H1 (cell line): ENCODE data around the gene GPR39. TPM values are rescaled to one million over a fixed set of nuclear protein-coding genes. Genes with fewer than 3 reads are reported as not detected.
A peak's percentile ranks its signal among the peaks of the same experiment; 100 is the strongest.

Source experiments
- CTCF ChIA-PET: fragments of 300-600 bp; sonication (Branson Sonifier 250); formaldehyde crosslinking; loops from one replicate; lab custom pipeline; 2021; ENCODE audit not compliant: partially characterized antibody; lab: Charles Lee
- POLR2A ChIA-PET: fragments of 300-600 bp; sonication (Branson Sonifier 250); formaldehyde crosslinking; loops from one replicate; lab custom pipeline; 2021; ENCODE audit warnings: inconsistent platforms; ENCODE audit not compliant: partially characterized antibody; lab: Charles Lee
- DNase-seq, 2 experiments: peaks; one replicate each; pipeline versions ENCODE4 v3.0.0 to v3.0.0-alpha.2; 2010 to 2022; ENCODE audit warnings: low spot score in 2 of 2, low read depth in 1 of 2, mixed read lengths in 1 of 2
- FAIRE-seq: peaks from 2 replicates; lab custom pipeline; 2011; peaks lifted over from hg19 to GRCh38; lab: Jason Lieb, UNC
- H2AFZ ChIP-seq: 2 replicates; pipeline ENCODE4 v1.8.1; 2012; ENCODE audit warnings: low read length, inconsistent platforms
- H2AK5ac ChIP-seq: 2 replicates; pipeline ENCODE4 v1.6.1; 2013; ENCODE audit warnings: low read depth, low read length
- H2BK120ac ChIP-seq: replicated peaks from 2 replicates; pipeline ENCODE3; 2013; ENCODE audit warnings: low read depth, low read length, inconsistent platforms
- H2BK12ac ChIP-seq: 2 replicates; pipeline ENCODE4 v1.6.1; 2013; ENCODE audit warnings: low read depth, low read length
- H2BK15ac ChIP-seq: 2 replicates; pipeline ENCODE4 v1.6.1; 2013; ENCODE audit warnings: low read length
- H2BK20ac ChIP-seq: 2 replicates; pipeline ENCODE4 v1.6.1; 2013; ENCODE audit warnings: low read length
- H2BK5ac ChIP-seq: 2 replicates; pipeline ENCODE4 v1.6.1; 2013; ENCODE audit warnings: low read depth, low read length
- H3K14ac ChIP-seq: 2 replicates; pipeline ENCODE4 v1.6.1; 2013; ENCODE audit warnings: inconsistent platforms; ENCODE audit not compliant: insufficient read length
- H3K18ac ChIP-seq: 2 replicates; pipeline ENCODE4 v1.6.1; 2013; ENCODE audit warnings: low read length; ENCODE audit errors: extremely low read depth
- H3K23ac ChIP-seq: 2 replicates; pipeline ENCODE4 v1.6.1; 2013; ENCODE audit warnings: inconsistent platforms; ENCODE audit not compliant: insufficient read length
- H3K23me2 ChIP-seq: 2 replicates; pipeline ENCODE4 v1.6.1; 2013; ENCODE audit warnings: low read depth, low read length
- H3K27ac ChIP-seq: 2 replicates; pipeline ENCODE4 v1.6.1; 2011; ENCODE audit warnings: low read depth, low read length, inconsistent platforms
- H3K27me3 ChIP-seq, 4 experiments: replicated peaks in 1 of 4; 1 replicate in 1 of 4; 2 replicates in 3 of 4; pipeline versions ENCODE4 v1.6.1 to v1.8.1; 2011 to 2013; ENCODE audit warnings: low read length in 3 of 4, mild to moderate bottlenecking in 3 of 4, inconsistent platforms in 2 of 4, mixed read lengths in 2 of 4, moderate library complexity in 1 of 4; ENCODE audit not compliant: control insufficient read depth in 3 of 4, insufficient read depth in 3 of 4; ENCODE audit errors: extremely low read depth in 1 of 4
- H3K36me3 ChIP-seq, 4 experiments: 2 replicates each; pipeline versions ENCODE4 v1.6.1 to v1.8.1; 2011 to 2013; ENCODE audit warnings: mild to moderate bottlenecking in 4 of 4, low read length in 3 of 4, moderate library complexity in 2 of 4, control low read depth in 1 of 4, inconsistent platforms in 1 of 4; ENCODE audit not compliant: insufficient read depth in 4 of 4, control insufficient read depth in 2 of 4
- H3K4ac ChIP-seq: replicated peaks from 2 replicates; pipeline ENCODE3; 2013; ENCODE audit warnings: low read length, low read depth, mixed read lengths, inconsistent platforms; ENCODE audit not compliant: insufficient read length
- H3K4me1 ChIP-seq, 4 experiments: replicated peaks in 1 of 4; 1 replicate in 1 of 4; 2 replicates in 3 of 4; pipeline versions ENCODE4 v1.6.1 to v1.8.1; 2011 to 2013; ENCODE audit warnings: low read length in 3 of 4, inconsistent platforms in 2 of 4, mixed read lengths in 1 of 4; ENCODE audit not compliant: insufficient read depth in 4 of 4, control insufficient read depth in 3 of 4
- H3K4me2 ChIP-seq, 2 experiments: 2 replicates each; pipeline versions ENCODE4 v1.6.1 to v1.8.1; 2011 to 2013; ENCODE audit warnings: low read depth in 2 of 2, low read length in 2 of 2, control low read depth in 1 of 2, inconsistent platforms in 1 of 2, mild to moderate bottlenecking in 1 of 2; ENCODE audit not compliant: insufficient read depth in 1 of 2
- H3K4me3 ChIP-seq, 4 experiments: fragments of 200-600, 300-600 bp in 1 of 4; sonication (generic), shearing (Covaris generic), sonication (Bioruptor Twin) in 1 of 4; 2 replicates each; pipeline versions ENCODE4 v1.5.1 to v1.8.1; 2011 to 2016; ENCODE audit warnings: low read length in 4 of 4, low read depth in 3 of 4, control low read depth in 2 of 4, inconsistent platforms in 2 of 4, mild to moderate bottlenecking in 2 of 4, mixed read lengths in 1 of 4, moderate library complexity in 1 of 4; ENCODE audit not compliant: insufficient read depth in 2 of 4; ENCODE audit errors: extremely low read depth in 1 of 4
- H3K56ac ChIP-seq: replicated peaks from 2 replicates; pipeline ENCODE3; 2013; ENCODE audit warnings: low read depth, mild to moderate bottlenecking, mixed read lengths, low read length, inconsistent platforms; ENCODE audit not compliant: insufficient read length
- H3K79me1 ChIP-seq: 2 replicates; pipeline ENCODE4 v1.6.1; 2013; ENCODE audit warnings: low read depth, low read length, control low read depth
- H3K79me2 ChIP-seq, 2 experiments: 2 replicates each; pipeline versions ENCODE4 v1.6.1 to v1.8.1; 2012 to 2013; ENCODE audit warnings: low read length in 2 of 2, mild to moderate bottlenecking in 2 of 2, inconsistent platforms in 1 of 2; ENCODE audit not compliant: insufficient read depth in 2 of 2, control insufficient read depth in 1 of 2
- H3K9ac ChIP-seq, 4 experiments: replicated peaks in 1 of 4; 1 replicate in 1 of 4; 2 replicates in 3 of 4; pipeline versions ENCODE4 v1.6.1 to v1.8.1; 2011 to 2013; ENCODE audit warnings: low read depth in 3 of 4, low read length in 3 of 4, control low read depth in 2 of 4, mild to moderate bottlenecking in 2 of 4, moderate library complexity in 2 of 4, inconsistent platforms in 1 of 4; ENCODE audit errors: extremely low read depth in 1 of 4
- H3K9me3 ChIP-seq, 2 experiments: 2 replicates each; pipeline versions ENCODE4 v1.6.1 to v1.8.1; 2012 to 2013; ENCODE audit warnings: mild to moderate bottlenecking in 2 of 2, moderate library complexity in 2 of 2, control low read depth in 1 of 2, inconsistent platforms in 1 of 2, low read depth in 1 of 2, low read length in 1 of 2, mixed read lengths in 1 of 2; ENCODE audit not compliant: insufficient read depth in 2 of 2
- H4K20me1 ChIP-seq, 2 experiments: replicated peaks in 1 of 2; 2 replicates each; pipeline versions ENCODE3 to v1.8.1; 2011 to 2013; ENCODE audit warnings: inconsistent platforms in 2 of 2, low read length in 2 of 2, mild to moderate bottlenecking in 1 of 2; ENCODE audit not compliant: insufficient read depth in 2 of 2, control insufficient read depth in 1 of 2
- H4K5ac ChIP-seq: 2 replicates; pipeline ENCODE4 v1.6.1; 2013; ENCODE audit warnings: low read length, low read depth, mixed read lengths, inconsistent platforms; ENCODE audit not compliant: insufficient read length
- H4K8ac ChIP-seq: 2 replicates; pipeline ENCODE4 v1.8.0; 2013; ENCODE audit warnings: mild to moderate bottlenecking, moderate library complexity, low read length, inconsistent platforms; ENCODE audit not compliant: insufficient read depth; ENCODE audit errors: extremely low read depth
- H4K91ac ChIP-seq: replicated peaks from 2 replicates; pipeline ENCODE3; 2013; ENCODE audit warnings: low read length, mixed read lengths, inconsistent platforms; ENCODE audit not compliant: insufficient read length
- MAFK ChIP-seq: IDR thresholded peaks from 2 replicates; pipeline ENCODE4 v1.6.1; 2012; ENCODE audit warnings: low read depth, mild to moderate bottlenecking, improper control_type of control experiment, low read length
- RFX5 ChIP-seq: IDR thresholded peaks from 2 replicates; pipeline ENCODE4 v1.6.1; 2011; ENCODE audit warnings: low read depth, low read length, improper control_type of control experiment, borderline replicate concordance
- WGBS, 2 experiments: shearing (Covaris generic) in 1 of 2; methylation state at CpG; one replicate each; pipeline versions ENCODE4 v1.1.6 to v1.1.7; 2013 to 2015; ENCODE audit warnings: low lambda C conversion rate in 2 of 2, mixed read lengths in 2 of 2, inconsistent platforms in 1 of 2, low coverage in 1 of 2, missing lambda C conversion rate in 1 of 2; ENCODE audit not compliant: insufficient replicate concordance in 2 of 2, insufficient coverage in 1 of 2, insufficient read length in 1 of 2; ENCODE audit errors: extremely low coverage in 1 of 2, missing lambda C conversion rate in 1 of 2; 5-methylcytosine and 5-hydroxymethylcytosine counted together
- polyA plus RNA-seq, 7 experiments: library from polyadenylated mRNA; depleted of rRNA in 3 of 7; stranded (reverse) in 5 of 7; unstranded in 2 of 7; fragments of >200 nt in 5 of 7; fragments of 200-250 nt in 2 of 7; gene quantifications; 1 replicate in 5 of 7; 2 replicates in 1 of 7; 4 replicates in 1 of 7; pipeline versions ENCODE4 v1.2.1 to v1.2.3, GENCODE V29; 2011 to 2013; ENCODE audit warnings: missing spikeins in 2 of 7, mixed read lengths in 2 of 7
- total RNA-seq: library from RNA; stranded (reverse); fragmentation: NEBNext Ultra II Directional; extraction: Animal tissue kit (Norgen Biotek cat#: 25700); gene quantifications from 2 replicates; pipeline ENCODE4 v1.2.1, GENCODE V29; 2021

Gene GPR39
- total and polyA plus RNA-seq, 2 of the 8 experiments (the other 6 are each of a cell fraction or from before 2014, with no cell fraction given) = 0.63 to 2.7 TPM

- Histone ChIP-seq H2BK20ac (no peak overlapping the region), H2BK5ac (no peak overlapping the region), H3K36me3 (no peaks in the 10 kb centered on the region), H2BK12ac (peak overlapping the region; percentile 90; the same call in 1 of the 2 replicates), H3K4me3 (no peak overlapping the region), H3K23me2 (peaks cover 7% of the 10 kb centered on the region; the same call in 1 of the 2 replicates), H2AK5ac (0 out of 2 replicates have a peak overlapping the region, but pooled peaks have one; percentile 0), H4K20me1 (no peaks in the 10 kb centered on the region), H3K79me1 (no peaks in the 10 kb centered on the region), H3K18ac (no peak overlapping the region; the same call in 1 of the 2 replicates), H3K4ac (no peak overlapping the region), H4K5ac (no peak overlapping the region), H3K4me1 (peaks cover 3 to 9% (median 4%) of the 10 kb centered on the region in 4 experiments; a peak in 6 of 7 replicates), H2BK15ac (no peak overlapping the region; the same call in 1 of the 2 replicates), H3K27ac (no peak overlapping the region), H3K79me2 (no peaks in the 10 kb centered on the region), H3K23ac (no peak overlapping the region), H3K27me3 (no peaks in the 10 kb centered on the region), H2BK120ac (no peak overlapping the region), H3K9ac (no peak overlapping the region), H3K56ac (no peak overlapping the region), H3K14ac (no peak overlapping the region), H2AFZ (no peak overlapping the region; the same call in 1 of the 2 replicates), H4K8ac (no peak overlapping the region), H4K91ac (no peak overlapping the region), H3K9me3 (no peaks in the 10 kb centered on the region), H3K4me2 (no peak overlapping the region)
- FAIRE-seq (no peak), DNase-seq (no peak)
- POLR2A ChIA-PET = interaction anchor here (1.0 kb wide), 1 partner anchor 26 kb away, joined by 3 read pairs; the partner anchor contains the start of gene GPR39
- 97% methylated on average over 3 of the region's 3 CpGs; no CpG with 5 or more reads in 1 of the 2 experiments for WGBS, 2 experiments
- TF ChIP-seq MAFK = peak; percentile 90
- no peak for TF ChIP-seq RFX5
- CTCF ChIA-PET = no interaction called here
Measured at GRCh38 chr2:132391378-132391777, 25.2 kb upstream of the GPR39 start.
